ENCODE measurements around the gene NDUFA13. TPM values are rescaled to one million over a fixed set of nuclear protein-coding genes. Genes with fewer than 3 reads are reported as not detected.

The NDUFA13 gene
- polyA plus RNA-seq, 1 donor from 2014 or later, result 324 TPM

DNA sequence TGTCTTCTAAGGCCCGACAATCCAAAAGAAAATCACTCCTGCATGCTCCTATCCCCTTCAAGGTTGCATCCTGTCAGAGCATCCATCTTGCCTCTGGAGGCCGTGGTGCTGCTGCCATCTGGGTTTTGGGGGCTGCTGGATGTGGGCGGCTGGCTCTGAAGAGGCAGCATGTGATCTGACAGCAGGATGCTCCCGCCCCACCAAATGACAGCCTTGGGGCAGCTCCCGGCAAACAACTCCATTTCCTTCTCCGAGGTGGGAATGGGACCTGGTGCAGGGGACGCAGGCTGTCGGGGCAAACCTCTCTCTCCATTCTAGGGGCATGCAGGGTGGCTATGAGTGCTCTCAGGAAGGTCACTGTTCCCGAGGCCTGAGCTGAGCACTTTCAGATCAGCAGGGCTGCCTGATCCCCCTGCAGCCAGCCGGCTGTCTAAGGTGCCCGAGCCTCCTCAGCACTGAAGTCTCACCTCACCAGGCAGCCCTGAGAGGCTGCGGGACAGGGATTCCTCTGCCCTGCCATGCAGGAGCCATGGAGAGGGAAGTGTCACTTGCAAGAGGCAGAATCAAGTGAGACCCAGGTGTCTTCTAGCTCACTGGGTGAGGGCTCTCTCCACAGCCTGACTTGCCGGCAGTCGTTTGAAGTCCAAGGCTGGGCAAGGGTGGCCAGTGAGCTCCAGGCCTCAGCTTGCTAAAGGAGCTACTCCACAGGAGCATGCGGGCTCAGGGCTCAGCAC lies 29.5 kb upstream of the NDUFA13 start:
- Mint-ChIP-seq H3K27me3 (no peaks in the 10 kb centered on the region), H3K4me1 (peaks cover 28 to 42% (median 36%) of the 10 kb centered on the region in 3 donors), H3K36me3 (peaks cover 3% of the 10 kb centered on the region), H3K27ac (peak overlapping the region; percentile 31 to 70 (median 59)), H3K9me3 (no peaks in the 10 kb centered on the region), H3K4me3 (peak overlapping the region in 2 of 4 donors; percentile 23 to 27)

GRCh38 chr19:19487077-19487949 lies 28.7 kb upstream of the NDUFA13 start:
- no peaks in the 10 kb centered on the region for H3K27me3 Mint-ChIP-seq
- peak overlapping the region; percentile 94 to 98 (median 98) for H3K27ac Mint-ChIP-seq
- H3K9me3 Mint-ChIP-seq, result no peaks in the 10 kb centered on the region
- peaks cover 28 to 41% (median 36%) of the 10 kb centered on the region in 3 donors for H3K4me1 Mint-ChIP-seq
- H3K4me3 Mint-ChIP-seq, result no peak overlapping the region
- peaks cover 3% of the 10 kb centered on the region for H3K36me3 Mint-ChIP-seq

DNA sequence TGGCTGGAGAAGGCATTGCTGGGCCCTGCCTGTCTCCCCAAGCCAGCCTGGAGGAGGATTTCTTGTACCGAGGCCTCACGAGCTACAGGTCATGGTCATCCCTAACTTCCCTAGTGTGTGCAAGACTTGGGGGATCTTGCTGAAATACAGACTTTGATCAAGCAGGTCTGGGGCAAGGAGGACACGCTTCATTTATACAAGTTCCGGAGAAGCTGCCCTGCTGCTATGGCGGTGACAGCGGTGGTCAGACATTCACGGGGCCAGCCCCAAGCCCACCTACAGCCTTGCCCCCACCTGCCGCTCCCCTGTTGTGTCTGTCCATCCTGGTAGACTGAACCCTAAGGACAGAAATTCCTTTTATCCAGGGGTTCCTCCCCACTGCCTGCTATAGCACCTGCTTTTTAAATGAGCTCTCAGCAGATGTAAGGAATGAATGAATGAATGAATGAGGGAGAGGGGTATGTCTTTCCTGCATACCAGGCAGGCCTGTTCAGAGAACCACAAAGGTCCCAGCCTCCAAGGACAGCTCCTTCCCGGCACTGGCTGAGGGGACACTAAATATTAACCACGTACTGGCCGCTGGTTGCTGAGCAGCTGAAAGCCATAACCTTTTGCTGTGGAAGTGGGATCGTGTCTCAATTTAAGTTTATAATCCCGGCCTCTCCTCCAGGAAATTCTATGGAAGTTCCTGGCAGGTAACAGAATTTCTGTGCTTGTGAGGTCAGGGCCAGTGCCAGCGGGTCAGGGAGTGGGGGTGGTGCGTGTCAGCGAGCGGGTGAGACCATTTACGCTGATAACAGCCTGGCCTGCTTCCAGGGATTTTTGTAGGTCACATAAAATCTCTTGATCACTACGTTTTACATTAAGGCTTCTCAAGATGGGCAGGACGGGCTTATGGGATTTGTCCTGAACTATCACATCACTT lies 27.8 kb upstream of the NDUFA13 start:
- Mint-ChIP-seq H3K27me3 (no peaks in the 10 kb centered on the region), H3K27ac (peak overlapping the region; percentile 94 to 98 (median 98)), H3K4me3 (peak overlapping the region in 2 of 4 donors; percentile 79 to 83), H3K9me3 (no peaks in the 10 kb centered on the region), H3K36me3 (peaks cover 3% of the 10 kb centered on the region), H3K4me1 (peaks cover 28 to 41% (median 36%) of the 10 kb centered on the region in 3 donors)

- Mint-ChIP-seq H3K9me3 (no peaks in the 10 kb centered on the region), H3K27me3 (no peaks in the 10 kb centered on the region), H3K4me1 (peaks cover 28 to 41% (median 36%) of the 10 kb centered on the region in 3 donors), H3K4me3 (peak overlapping the region; percentile 48 to 83 (median 76)), H3K27ac (peak overlapping the region; percentile 94 to 98 (median 98)), H3K36me3 (peaks cover 3% of the 10 kb centered on the region)
Observed at GRCh38 chr19:19488875-19489690, 26.9 kb upstream of the NDUFA13 start.

DNA sequence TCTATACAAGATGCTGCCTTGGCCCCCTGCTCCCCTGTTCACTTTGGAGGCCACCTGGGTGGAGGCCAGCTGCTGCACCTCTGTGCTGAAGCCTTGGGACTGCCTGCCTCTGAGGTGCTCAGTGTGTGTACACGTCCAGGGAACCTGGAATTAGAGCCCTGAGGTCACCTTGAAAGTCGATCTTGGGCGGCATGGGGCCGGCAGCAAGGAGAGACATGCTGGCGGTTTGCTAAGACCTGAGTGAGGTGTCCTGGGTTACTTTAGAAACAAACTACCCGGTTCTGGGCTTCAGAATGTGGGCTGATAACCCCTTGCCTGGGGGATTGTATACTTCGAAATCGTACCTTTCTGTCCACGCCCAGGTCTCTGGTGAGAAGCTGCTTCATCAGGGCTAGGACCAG lies 26.2 kb upstream of the NDUFA13 start:
- Mint-ChIP-seq H3K27me3 (no peaks in the 10 kb centered on the region), H3K27ac (peak overlapping the region; percentile 94 to 98 (median 98)), H3K9me3 (no peaks in the 10 kb centered on the region), H3K4me1 (peaks cover 28 to 40% (median 35%) of the 10 kb centered on the region in 3 donors), H3K4me3 (peak overlapping the region in 3 of 4 donors; percentile 73 to 83 (median 79)), H3K36me3 (peaks cover 3% of the 10 kb centered on the region)

DNA sequence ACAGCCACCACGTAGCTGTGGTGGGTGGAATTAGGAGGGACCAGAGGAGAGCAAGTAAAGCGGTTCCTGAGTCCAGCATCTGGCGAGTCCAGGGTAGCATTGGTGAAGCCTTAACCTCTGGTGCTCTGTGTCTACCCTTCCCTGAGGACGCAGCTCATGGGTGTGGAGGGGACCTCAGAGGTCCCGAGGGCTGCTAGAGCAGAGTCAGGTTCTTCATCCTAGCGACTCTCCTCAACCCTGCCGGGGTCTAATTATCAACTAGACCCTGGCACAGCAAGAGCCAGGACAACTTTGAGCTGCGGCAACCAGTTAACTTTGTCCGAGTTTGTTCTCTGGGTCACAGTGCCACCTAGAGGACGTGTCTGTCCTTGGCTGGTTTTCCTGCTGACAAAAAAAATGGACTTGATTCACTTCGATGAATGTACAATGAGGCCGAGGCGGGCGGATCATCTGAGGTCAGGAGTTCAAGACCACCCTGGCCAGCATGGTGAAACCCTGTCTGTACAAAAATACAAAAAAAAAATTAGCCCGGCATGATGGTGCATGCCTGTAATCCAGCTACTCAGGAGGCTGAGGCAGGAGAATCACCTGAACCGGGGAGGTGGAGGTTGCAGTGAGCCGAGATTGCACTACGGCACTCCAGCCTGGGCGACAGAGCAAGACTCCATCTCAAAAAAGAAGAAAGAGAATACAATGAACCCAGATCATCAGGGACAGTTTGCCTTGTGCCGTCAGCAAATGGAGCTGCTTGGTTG lies 25.6 kb upstream of the NDUFA13 start:
- peaks cover 22 to 34% (median 29%) of the 10 kb centered on the region in 3 donors for H3K4me1 Mint-ChIP-seq
- peak overlapping the region; percentile 94 to 98 (median 98) for H3K27ac Mint-ChIP-seq
- H3K36me3 Mint-ChIP-seq, result peaks cover 3% of the 10 kb centered on the region
- no peaks in the 10 kb centered on the region for H3K9me3 Mint-ChIP-seq
- no peaks in the 10 kb centered on the region for H3K27me3 Mint-ChIP-seq
- H3K4me3 Mint-ChIP-seq, result peak overlapping the region in 2 of 4 donors; percentile 52 to 79

- Mint-ChIP-seq H3K27me3 (no peaks in the 10 kb centered on the region), H3K36me3 (peaks cover 3% of the 10 kb centered on the region), H3K9me3 (no peaks in the 10 kb centered on the region), H3K27ac (no peak overlapping the region), H3K4me3 (no peak overlapping the region), H3K4me1 (peaks cover 20 to 31% (median 25%) of the 10 kb centered on the region in 3 donors)
Observed at GRCh38 chr19:19491321-19492025, 24.6 kb upstream of the NDUFA13 start.

GRCh38 chr19:19492026-19492610 lies 23.9 kb upstream of the NDUFA13 start:
- H3K27me3 Mint-ChIP-seq, result no peaks in the 10 kb centered on the region
- no peak overlapping the region for H3K27ac Mint-ChIP-seq
- H3K4me3 Mint-ChIP-seq, result no peak overlapping the region
- H3K36me3 Mint-ChIP-seq, result peaks cover 3% of the 10 kb centered on the region
- peaks cover 20 to 31% (median 25%) of the 10 kb centered on the region in 3 donors for H3K4me1 Mint-ChIP-seq
- H3K9me3 Mint-ChIP-seq, result no peaks in the 10 kb centered on the region

- Mint-ChIP-seq H3K4me1 (peaks cover 15 to 17% (median 16%) of the 10 kb centered on the region in 3 donors), H3K27me3 (no peaks in the 10 kb centered on the region), H3K36me3 (no peaks in the 10 kb centered on the region), H3K9me3 (no peaks in the 10 kb centered on the region), H3K4me3 (no peak overlapping the region), H3K27ac (no peak overlapping the region)
Observed at GRCh38 chr19:19493841-19494546, 22.0 kb upstream of the NDUFA13 start.

DNA sequence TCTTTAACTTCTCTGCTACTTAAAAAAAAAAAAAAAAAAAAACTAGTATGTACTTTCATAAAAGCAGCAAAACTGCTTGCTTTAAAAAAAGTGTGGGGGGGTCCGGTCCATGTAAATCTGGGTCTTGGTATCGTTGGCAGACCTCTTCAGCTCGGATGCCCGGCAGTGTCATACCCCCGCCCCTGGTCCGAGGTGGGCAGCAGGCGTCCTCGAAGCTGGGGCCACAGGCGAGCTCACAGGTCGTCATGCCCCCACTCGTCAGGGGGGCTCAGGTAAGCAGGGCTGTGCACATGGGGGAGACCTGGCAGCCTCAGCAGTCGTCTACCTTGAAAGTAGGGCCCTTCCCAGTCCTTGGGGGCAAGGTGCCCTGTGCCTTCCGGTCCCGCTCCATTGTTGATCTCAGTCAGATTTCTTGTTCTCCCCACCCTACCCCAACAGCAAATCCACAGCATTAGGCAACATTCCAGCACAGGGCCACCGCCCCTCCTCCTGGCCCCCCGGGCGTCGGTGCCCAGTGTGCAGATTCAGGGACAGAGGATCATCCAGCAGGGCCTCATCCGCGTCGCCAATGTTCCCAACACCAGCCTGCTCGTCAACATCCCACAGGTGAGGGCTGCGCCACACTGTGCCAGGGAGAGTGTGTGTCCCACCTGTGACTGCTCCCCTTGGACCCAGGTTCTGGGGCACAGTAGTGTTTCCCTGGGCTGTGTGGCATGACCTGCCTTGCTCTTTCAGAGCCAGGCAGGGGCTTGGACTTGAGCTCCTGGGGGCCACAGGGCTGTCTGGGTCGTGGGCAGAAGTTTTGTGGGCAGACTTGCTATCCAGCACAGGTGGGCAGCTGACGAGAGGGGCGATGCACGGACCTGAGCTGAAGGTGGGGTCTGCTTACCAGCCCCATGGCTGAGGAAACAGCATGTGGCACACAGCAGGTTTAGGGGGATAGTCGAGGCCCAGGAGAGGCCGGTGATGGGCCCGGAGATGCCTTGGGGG lies 20.1 kb upstream of the NDUFA13 start:
- no peaks in the 10 kb centered on the region for H3K36me3 Mint-ChIP-seq

More for the DNA sequence above, 20.1 kb upstream of the NDUFA13 start:
- H3K27ac Mint-ChIP-seq, result no peak overlapping the region
- H3K9me3 Mint-ChIP-seq, result no peaks in the 10 kb centered on the region
- no peaks in the 10 kb centered on the region for H3K4me1 Mint-ChIP-seq
- no peak overlapping the region for H3K4me3 Mint-ChIP-seq
- H3K27me3 Mint-ChIP-seq, result no peaks in the 10 kb centered on the region
